HepG2 (cell line): ENCODE results near the gene PLIN4. TPM values are rescaled to one million over a fixed set of nuclear protein-coding genes. Genes with fewer than 3 reads are reported as not detected.

Experiments
- NFRKB ChIP-seq: fragments of 450-650 bp; IDR thresholded peaks from 2 replicates; pipeline ENCODE4 v1.6.1; 2017
- PCBP1 ChIP-seq: fragments of 200-400 bp; formaldehyde crosslinking; IDR thresholded peaks from 2 replicates; pipeline ENCODE4 v1.6.1; 2017; ENCODE audit warnings: mild to moderate bottlenecking, low read depth, low read length, borderline replicate concordance
- RBFOX2 ChIP-seq: fragments of 200-400 bp; formaldehyde crosslinking; IDR thresholded peaks from 2 replicates; pipeline ENCODE4 v1.6.1; 2017; ENCODE audit warnings: low read depth, mild to moderate bottlenecking, low read length
- SP2 ChIP-seq: sonication (generic); formaldehyde crosslinking; IDR thresholded peaks from 2 replicates; pipeline ENCODE4 v1.5.1; 2020; ENCODE audit warnings: mild to moderate bottlenecking, missing genetic modification reagents
- ZNF251 ChIP-seq: sonication (generic); formaldehyde crosslinking; IDR thresholded peaks from 2 replicates; pipeline ENCODE4 v1.9.0; 2021; ENCODE audit warnings: mild to moderate bottlenecking, missing genetic modification reagents
- ZNF3 ChIP-seq: IDR thresholded peaks from 2 replicates; pipeline ENCODE4 v1.7.0; 2017; ENCODE audit warnings: inconsistent platforms
- polyA plus RNA-seq, 8 experiments: library from polyadenylated mRNA; depleted of rRNA in 3 of 8; stranded (reverse) in 7 of 8; unstranded in 1 of 8; fragments of >200 nt; fragmentation: Illumina TruSeq in 4 of 8; extraction: Trizol in 4 of 8; gene quantifications; 2 replicates each; pipeline versions ENCODE4 v1.2.1 to v1.2.3, GENCODE V29; 2011 to 2016; ENCODE audit warnings: low read depth in 4 of 8, missing spikeins in 1 of 8, mixed read lengths in 1 of 8; ENCODE audit not compliant: insufficient read depth in 1 of 8
- total RNA-seq, 5 experiments: library from RNA; depleted of rRNA; stranded (reverse); fragments of >200 nt; fragmentation: Illumina TruSeq; extraction: Trizol; gene quantifications; 2 replicates each; pipeline ENCODE4 v1.2.3, GENCODE V29; 2016; ENCODE audit warnings: low read depth in 1 of 5
- TF ChIP-seq, protein P1 (sequence below), 2 experiments: fragments of 450-650 bp in 1 of 2; sonication (generic) in 1 of 2; formaldehyde crosslinking in 1 of 2; IDR thresholded peaks; 2 replicates each; pipeline versions ENCODE4 v1.6.1 to v1.8.0; 2016 to 2022; ENCODE audit warnings: antibody characterized with exemption in 1 of 2, mild to moderate bottlenecking in 1 of 2, missing genetic modification reagents in 1 of 2
- TF ChIP-seq, protein P2 (sequence below): sonication (generic); formaldehyde crosslinking; IDR thresholded peaks from 2 replicates; pipeline ENCODE4 v1.4.0; 2020; ENCODE audit warnings: mild to moderate bottlenecking, missing genetic modification reagents
- TF ChIP-seq, protein P3 (sequence below): sonication (generic); formaldehyde crosslinking; IDR thresholded peaks from 2 replicates; pipeline ENCODE4 v1.4.0; 2020; ENCODE audit warnings: missing genetic modification reagents

PLIN4 gene
- total and polyA plus RNA-seq, 2 of the 13 experiments (the other 11 are each of a cell fraction or from before 2014, with no cell fraction given), result 1.1 to 1.3 TPM

DNA sequence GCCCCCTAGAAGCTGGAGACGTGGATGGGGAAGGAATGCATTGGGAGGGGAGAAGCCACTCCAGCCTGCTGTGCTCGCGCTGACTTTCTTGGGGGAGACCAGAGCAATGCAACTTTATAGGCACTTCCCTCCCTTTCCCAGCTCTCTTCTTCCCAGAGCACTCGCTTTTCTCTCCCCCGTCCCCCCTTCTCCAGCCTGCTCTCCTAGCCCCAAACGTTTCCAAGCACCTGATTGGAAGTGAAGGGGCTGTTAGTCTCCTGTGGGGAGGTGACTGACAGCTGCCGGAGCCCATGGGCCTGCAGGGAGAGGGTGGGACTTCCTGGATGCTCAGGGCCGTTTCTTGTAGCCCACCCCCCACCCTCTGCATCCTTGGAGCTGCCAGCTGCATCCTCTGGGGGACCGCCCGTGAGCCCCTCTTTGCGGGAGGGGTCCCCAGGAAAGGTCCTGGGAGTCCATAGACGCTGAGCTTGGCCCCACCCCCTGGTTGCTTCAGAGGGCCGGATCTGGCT is 43.7 kb downstream of the PLIN4 start (continued):
- TF ChIP-seq, protein P1, sequence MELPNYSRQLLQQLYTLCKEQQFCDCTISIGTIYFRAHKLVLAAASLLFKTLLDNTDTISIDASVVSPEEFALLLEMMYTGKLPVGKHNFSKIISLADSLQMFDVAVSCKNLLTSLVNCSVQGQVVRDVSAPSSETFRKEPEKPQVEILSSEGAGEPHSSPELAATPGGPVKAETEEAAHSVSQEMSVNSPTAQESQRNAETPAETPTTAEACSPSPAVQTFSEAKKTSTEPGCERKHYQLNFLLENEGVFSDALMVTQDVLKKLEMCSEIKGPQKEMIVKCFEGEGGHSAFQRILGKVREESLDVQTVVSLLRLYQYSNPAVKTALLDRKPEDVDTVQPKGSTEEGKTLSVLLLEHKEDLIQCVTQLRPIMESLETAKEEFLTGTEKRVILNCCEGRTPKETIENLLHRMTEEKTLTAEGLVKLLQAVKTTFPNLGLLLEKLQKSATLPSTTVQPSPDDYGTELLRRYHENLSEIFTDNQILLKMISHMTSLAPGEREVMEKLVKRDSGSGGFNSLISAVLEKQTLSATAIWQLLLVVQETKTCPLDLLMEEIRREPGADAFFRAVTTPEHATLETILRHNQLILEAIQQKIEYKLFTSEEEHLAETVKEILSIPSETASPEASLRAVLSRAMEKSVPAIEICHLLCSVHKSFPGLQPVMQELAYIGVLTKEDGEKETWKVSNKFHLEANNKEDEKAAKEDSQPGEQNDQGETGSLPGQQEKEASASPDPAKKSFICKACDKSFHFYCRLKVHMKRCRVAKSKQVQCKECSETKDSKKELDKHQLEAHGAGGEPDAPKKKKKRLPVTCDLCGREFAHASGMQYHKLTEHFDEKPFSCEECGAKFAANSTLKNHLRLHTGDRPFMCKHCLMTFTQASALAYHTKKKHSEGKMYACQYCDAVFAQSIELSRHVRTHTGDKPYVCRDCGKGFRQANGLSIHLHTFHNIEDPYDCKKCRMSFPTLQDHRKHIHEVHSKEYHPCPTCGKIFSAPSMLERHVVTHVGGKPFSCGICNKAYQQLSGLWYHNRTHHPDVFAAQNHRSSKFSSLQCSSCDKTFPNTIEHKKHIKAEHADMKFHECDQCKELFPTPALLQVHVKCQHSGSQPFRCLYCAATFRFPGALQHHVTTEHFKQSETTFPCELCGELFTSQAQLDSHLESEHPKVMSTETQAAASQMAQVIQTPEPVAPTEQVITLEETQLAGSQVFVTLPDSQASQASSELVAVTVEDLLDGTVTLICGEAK (IDR thresholded peaks at IDR 0.05), result no peak
- TF ChIP-seq, protein P1 (CRISPR knock-in tag; IDR thresholded peaks at IDR 0.05), result no peak
- TF ChIP-seq, protein P2, sequence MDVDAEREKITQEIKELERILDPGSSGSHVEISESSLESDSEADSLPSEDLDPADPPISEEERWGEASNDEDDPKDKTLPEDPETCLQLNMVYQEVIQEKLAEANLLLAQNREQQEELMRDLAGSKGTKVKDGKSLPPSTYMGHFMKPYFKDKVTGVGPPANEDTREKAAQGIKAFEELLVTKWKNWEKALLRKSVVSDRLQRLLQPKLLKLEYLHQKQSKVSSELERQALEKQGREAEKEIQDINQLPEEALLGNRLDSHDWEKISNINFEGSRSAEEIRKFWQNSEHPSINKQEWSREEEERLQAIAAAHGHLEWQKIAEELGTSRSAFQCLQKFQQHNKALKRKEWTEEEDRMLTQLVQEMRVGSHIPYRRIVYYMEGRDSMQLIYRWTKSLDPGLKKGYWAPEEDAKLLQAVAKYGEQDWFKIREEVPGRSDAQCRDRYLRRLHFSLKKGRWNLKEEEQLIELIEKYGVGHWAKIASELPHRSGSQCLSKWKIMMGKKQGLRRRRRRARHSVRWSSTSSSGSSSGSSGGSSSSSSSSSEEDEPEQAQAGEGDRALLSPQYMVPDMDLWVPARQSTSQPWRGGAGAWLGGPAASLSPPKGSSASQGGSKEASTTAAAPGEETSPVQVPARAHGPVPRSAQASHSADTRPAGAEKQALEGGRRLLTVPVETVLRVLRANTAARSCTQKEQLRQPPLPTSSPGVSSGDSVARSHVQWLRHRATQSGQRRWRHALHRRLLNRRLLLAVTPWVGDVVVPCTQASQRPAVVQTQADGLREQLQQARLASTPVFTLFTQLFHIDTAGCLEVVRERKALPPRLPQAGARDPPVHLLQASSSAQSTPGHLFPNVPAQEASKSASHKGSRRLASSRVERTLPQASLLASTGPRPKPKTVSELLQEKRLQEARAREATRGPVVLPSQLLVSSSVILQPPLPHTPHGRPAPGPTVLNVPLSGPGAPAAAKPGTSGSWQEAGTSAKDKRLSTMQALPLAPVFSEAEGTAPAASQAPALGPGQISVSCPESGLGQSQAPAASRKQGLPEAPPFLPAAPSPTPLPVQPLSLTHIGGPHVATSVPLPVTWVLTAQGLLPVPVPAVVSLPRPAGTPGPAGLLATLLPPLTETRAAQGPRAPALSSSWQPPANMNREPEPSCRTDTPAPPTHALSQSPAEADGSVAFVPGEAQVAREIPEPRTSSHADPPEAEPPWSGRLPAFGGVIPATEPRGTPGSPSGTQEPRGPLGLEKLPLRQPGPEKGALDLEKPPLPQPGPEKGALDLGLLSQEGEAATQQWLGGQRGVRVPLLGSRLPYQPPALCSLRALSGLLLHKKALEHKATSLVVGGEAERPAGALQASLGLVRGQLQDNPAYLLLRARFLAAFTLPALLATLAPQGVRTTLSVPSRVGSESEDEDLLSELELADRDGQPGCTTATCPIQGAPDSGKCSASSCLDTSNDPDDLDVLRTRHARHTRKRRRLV (CRISPR knock-in tag), result no peak
- TF ChIP-seq PCBP1 (no peak), NFRKB (no peak), RBFOX2 (no peak), ZNF3 (CRISPR knock-in tag) (no peak), ZNF251 (CRISPR knock-in tag) (no peak), SP2 (peak; percentile 84)
- TF ChIP-seq, protein P3, sequence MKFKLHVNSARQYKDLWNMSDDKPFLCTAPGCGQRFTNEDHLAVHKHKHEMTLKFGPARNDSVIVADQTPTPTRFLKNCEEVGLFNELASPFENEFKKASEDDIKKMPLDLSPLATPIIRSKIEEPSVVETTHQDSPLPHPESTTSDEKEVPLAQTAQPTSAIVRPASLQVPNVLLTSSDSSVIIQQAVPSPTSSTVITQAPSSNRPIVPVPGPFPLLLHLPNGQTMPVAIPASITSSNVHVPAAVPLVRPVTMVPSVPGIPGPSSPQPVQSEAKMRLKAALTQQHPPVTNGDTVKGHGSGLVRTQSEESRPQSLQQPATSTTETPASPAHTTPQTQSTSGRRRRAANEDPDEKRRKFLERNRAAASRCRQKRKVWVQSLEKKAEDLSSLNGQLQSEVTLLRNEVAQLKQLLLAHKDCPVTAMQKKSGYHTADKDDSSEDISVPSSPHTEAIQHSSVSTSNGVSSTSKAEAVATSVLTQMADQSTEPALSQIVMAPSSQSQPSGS (CRISPR knock-in tag), result no peak
